Measurements from ENCODE around the gene PRIMA1.

PRIMA1 gene

DNA sequence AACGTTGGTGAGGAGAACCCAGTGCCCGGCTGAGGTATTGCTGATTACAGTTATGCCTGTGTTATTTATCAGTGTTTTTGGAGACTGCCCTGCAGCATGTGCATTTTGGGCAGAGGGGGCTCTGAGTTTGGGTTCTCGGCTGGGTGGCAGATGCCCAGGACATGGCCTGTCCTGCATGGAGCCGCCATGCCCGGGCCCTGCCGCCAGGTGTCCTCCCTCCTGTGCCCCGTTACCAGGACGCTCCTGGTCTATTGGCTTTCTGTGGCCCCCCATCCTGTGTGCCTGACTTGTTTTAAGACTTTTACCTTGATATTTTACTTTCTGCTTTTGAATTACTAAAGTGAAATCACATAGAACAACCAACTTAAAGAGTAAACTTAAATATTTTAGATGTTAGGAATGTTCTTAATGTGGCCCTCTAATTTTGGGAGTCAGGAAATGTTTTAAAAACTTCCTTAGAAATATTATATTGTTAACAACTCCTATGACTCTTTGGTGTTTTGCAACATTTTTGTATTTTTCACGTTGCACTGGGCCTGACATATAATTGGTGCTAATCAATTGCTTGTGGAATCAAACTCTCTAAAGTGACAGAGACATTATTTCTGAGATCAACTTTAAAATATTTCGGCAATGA is 51.8 kb downstream of the PRIMA1 start:
- TF ChIP-seq, protein P1, sequence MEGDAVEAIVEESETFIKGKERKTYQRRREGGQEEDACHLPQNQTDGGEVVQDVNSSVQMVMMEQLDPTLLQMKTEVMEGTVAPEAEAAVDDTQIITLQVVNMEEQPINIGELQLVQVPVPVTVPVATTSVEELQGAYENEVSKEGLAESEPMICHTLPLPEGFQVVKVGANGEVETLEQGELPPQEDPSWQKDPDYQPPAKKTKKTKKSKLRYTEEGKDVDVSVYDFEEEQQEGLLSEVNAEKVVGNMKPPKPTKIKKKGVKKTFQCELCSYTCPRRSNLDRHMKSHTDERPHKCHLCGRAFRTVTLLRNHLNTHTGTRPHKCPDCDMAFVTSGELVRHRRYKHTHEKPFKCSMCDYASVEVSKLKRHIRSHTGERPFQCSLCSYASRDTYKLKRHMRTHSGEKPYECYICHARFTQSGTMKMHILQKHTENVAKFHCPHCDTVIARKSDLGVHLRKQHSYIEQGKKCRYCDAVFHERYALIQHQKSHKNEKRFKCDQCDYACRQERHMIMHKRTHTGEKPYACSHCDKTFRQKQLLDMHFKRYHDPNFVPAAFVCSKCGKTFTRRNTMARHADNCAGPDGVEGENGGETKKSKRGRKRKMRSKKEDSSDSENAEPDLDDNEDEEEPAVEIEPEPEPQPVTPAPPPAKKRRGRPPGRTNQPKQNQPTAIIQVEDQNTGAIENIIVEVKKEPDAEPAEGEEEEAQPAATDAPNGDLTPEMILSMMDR (IDR thresholded peaks at IDR 0.05): peak; percentile 49

DNA sequence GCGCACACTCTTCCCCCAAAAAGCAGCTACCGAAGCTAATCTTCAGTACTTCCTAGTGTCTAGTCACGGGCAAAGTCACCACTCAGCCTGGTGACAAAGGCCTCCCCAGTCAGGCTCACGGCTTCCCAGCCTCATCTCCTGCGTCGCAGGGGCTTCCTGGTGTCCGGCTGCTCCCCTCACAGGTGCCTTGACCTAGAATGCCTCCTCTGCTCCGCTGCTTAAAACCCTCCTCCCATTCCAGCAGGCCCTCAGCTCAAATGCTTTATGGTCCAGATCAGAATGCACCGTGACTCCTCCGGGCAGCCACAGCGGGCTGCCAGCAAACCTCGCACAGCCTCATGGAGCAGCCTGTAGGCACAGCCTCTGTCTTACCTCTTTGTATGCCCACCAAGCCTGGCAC is 53.1 kb downstream of the PRIMA1 start:
- Histone ChIP-seq H3K4me3 (ENCODE audit: low read depth, low read length) (no peak overlapping the region), H3K4me2 (ENCODE audit: low read length) (no peak overlapping the region), H3K27ac (no peak overlapping the region), H3K79me2 (no peaks in the 10 kb centered on the region), H3K36me3 (ENCODE audit: control insufficient read depth, insufficient read depth, low read length) (no peaks in the 10 kb centered on the region), H3K4me1 (no peaks in the 10 kb centered on the region), H2AFZ (no peak overlapping the region), H3K9ac (no peak overlapping the region), H3K9me3 (ENCODE audit: control insufficient read depth, low read length) (no peaks in the 10 kb centered on the region), H3K27me3 (ENCODE audit: control insufficient read depth, insufficient read depth, low read length) (no peaks in the 10 kb centered on the region)
- TF ChIP-seq, protein P1 (IDR thresholded peaks at IDR 0.05): no peak

More for the DNA sequence above, 51.8 kb downstream of the PRIMA1 start:
- H2AFZ ChIP-seq: no peak overlapping the region
- H3K27ac ChIP-seq: no peak overlapping the region
- H3K9me3 ChIP-seq (ENCODE audit: control insufficient read depth, low read length): no peaks in the 10 kb centered on the region
- H3K9ac ChIP-seq: no peak overlapping the region
- no peak overlapping the region for H3K4me3 ChIP-seq (ENCODE audit: low read depth, low read length)
- no peaks in the 10 kb centered on the region for H3K27me3 ChIP-seq (ENCODE audit: control insufficient read depth, insufficient read depth, low read length)
- H3K36me3 ChIP-seq (ENCODE audit: control insufficient read depth, insufficient read depth, low read length): no peaks in the 10 kb centered on the region
- no peaks in the 10 kb centered on the region for H3K79me2 ChIP-seq
- H3K4me1 ChIP-seq: no peaks in the 10 kb centered on the region
- no peak overlapping the region for H3K4me2 ChIP-seq (ENCODE audit: low read length)

- Histone ChIP-seq H3K9ac (no peak overlapping the region), H3K27me3 (ENCODE audit: control insufficient read depth, insufficient read depth, low read length) (no peaks in the 10 kb centered on the region), H3K4me3 (ENCODE audit: low read depth, low read length) (no peak overlapping the region), H2AFZ (no peak overlapping the region), H3K27ac (no peak overlapping the region), H3K4me2 (ENCODE audit: low read length) (no peak overlapping the region), H3K79me2 (no peaks in the 10 kb centered on the region), H3K36me3 (ENCODE audit: control insufficient read depth, insufficient read depth, low read length) (no peaks in the 10 kb centered on the region), H3K9me3 (ENCODE audit: control insufficient read depth, low read length) (no peaks in the 10 kb centered on the region), H3K4me1 (no peaks in the 10 kb centered on the region)
- TF ChIP-seq, protein P1 (IDR thresholded peaks at IDR 0.05): no peak
These were observed 54.0 kb downstream of the PRIMA1 start for GRCh38 chr14:93734086-93734822.

- H3K9me3 ChIP-seq (ENCODE audit: control insufficient read depth, low read length): no peaks in the 10 kb centered on the region
- no peak overlapping the region for H3K4me2 ChIP-seq (ENCODE audit: low read length)
- H3K27ac ChIP-seq: no peak overlapping the region
- H3K9ac ChIP-seq: no peak overlapping the region
- H3K4me3 ChIP-seq (ENCODE audit: low read depth, low read length): no peak overlapping the region
- no peak overlapping the region for H2AFZ ChIP-seq
- no peaks in the 10 kb centered on the region for H3K79me2 ChIP-seq
- no peaks in the 10 kb centered on the region for H3K36me3 ChIP-seq (ENCODE audit: control insufficient read depth, insufficient read depth, low read length)
- TF ChIP-seq, protein P1 (IDR thresholded peaks at IDR 0.05): no peak
- no peaks in the 10 kb centered on the region for H3K27me3 ChIP-seq (ENCODE audit: control insufficient read depth, insufficient read depth, low read length)
- H3K4me1 ChIP-seq: no peaks in the 10 kb centered on the region
These were observed 54.7 kb downstream of the PRIMA1 start for GRCh38 chr14:93733631-93734030.
